GM12872 (cell line): ENCODE results near the gene GPLD1.

Source experiments
- CTCF ChIP-seq: IDR thresholded peaks from 3 replicates; pipeline ENCODE4 v1.5.1; 2011; ENCODE audit warnings: low read depth, mild to moderate bottlenecking, low read length, moderate library complexity; ENCODE audit not compliant: insufficient read depth

GPLD1 gene

GRCh38 chr6:24489470-24489869 is at the start of gene GPLD1:
Gene GPLD1, minus strand, starts transcription at chr6:24489578. Its CDS starts 67 bp downstream, at chr6:24489511.
- no peak for TF ChIP-seq CTCF

GRCh38 chr6:24537771-24538385 is 48.5 kb upstream of the GPLD1 start:
- no peak for TF ChIP-seq CTCF

GRCh38 chr6:24537082-24537699 is 47.8 kb upstream of the GPLD1 start:
- TF ChIP-seq CTCF: no peak

- TF ChIP-seq CTCF: no peak
Measured at GRCh38 chr6:24536466-24536865, 47.1 kb upstream of the GPLD1 start.

- no peak for TF ChIP-seq CTCF
Measured at GRCh38 chr6:24535210-24535609, 45.8 kb upstream of the GPLD1 start.

GRCh38 chr6:24534329-24534728 is 45.0 kb upstream of the GPLD1 start:
- TF ChIP-seq CTCF: no peak

GRCh38 chr6:24529985-24530384 is 40.6 kb upstream of the GPLD1 start:
- no peak for TF ChIP-seq CTCF
